RWPE2 (cell line): ENCODE measurements around the gene CYP3A5.
"Not testable (repeated sequence)": the region's sequence is repeated elsewhere in the genome, so short reads cannot be mapped to it uniquely, and the experiment has no call there.

Experiments used
- ATAC-seq: fragments of 200-7000 bp; cut with Tn5 transposase; 3 replicates; pipeline ENCODE4 v1.9.1; 2021; ENCODE audit warnings: low read depth
- DNase-seq: peaks from one replicate; pipeline ENCODE4 v3.0.0-alpha.2; 2020; ENCODE audit warnings: low spot score
- H3K27ac ChIP-seq: fragments of 450-650 bp; 2 replicates; pipeline ENCODE4 v1.5.1; 2017; ENCODE audit warnings: mild to moderate bottlenecking; ENCODE audit not compliant: poor library complexity, severe bottlenecking
- H3K27me3 ChIP-seq: fragments of 250-450 bp; sonication (Bioruptor Pico); 2 replicates; pipeline ENCODE4 v1.5.1; 2021; ENCODE audit warnings: mild to moderate bottlenecking, moderate library complexity; ENCODE audit not compliant: insufficient read depth, poor library complexity, severe bottlenecking
- H3K36me3 ChIP-seq: fragments of 250-450 bp; sonication (Bioruptor Pico); 2 replicates; pipeline ENCODE4 v1.5.1; 2020; ENCODE audit warnings: low read depth, mild to moderate bottlenecking, moderate library complexity
- H3K4me1 ChIP-seq: fragments of 250-450 bp; sonication (Bioruptor Pico); 2 replicates; pipeline ENCODE4 v1.5.1; 2021; ENCODE audit warnings: mild to moderate bottlenecking, moderate library complexity; ENCODE audit not compliant: insufficient read depth, poor library complexity, severe bottlenecking
- H3K4me3 ChIP-seq: fragments of 250-450 bp; sonication (Bioruptor Pico); 2 replicates; pipeline ENCODE4 v1.5.1; 2021; ENCODE audit warnings: mild to moderate bottlenecking, moderate library complexity; ENCODE audit not compliant: severe bottlenecking
- H3K9me3 ChIP-seq: fragments of 250-450 bp; sonication (Bioruptor Pico); 2 replicates; pipeline ENCODE4 v1.5.1; 2021; ENCODE audit warnings: mild to moderate bottlenecking, moderate library complexity; ENCODE audit not compliant: severe bottlenecking
- TF ChIP-seq, protein P1 (sequence below): fragments of 450-650 bp; IDR thresholded peaks from one replicate; pipeline ENCODE4 v1.5.1; 2017; ENCODE audit warnings: mild to moderate bottlenecking, moderate library complexity; ENCODE audit not compliant: poor library complexity, severe bottlenecking

CYP3A5 gene

DNA sequence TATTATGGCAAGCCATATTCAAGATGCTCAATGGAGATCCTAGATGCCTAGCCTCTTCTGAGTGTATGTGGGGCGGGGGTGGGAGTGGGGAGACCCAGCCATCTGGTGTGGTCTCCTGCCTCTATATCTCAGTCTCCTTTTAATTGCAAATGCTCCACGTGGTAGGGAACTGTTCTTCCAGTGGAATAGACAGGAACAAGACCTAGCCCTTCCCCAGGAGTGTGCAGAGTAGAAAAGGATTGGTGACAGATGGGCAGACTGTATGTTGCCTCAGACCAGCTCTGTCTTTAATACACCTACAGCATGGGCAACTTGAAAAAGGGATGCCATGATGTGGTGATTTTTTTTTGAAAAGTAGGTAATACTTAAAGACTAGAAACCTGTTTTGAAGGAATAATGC, 12.6 kb downstream of the CYP3A5 start:
- Histone ChIP-seq H3K9me3 (no peaks in the 10 kb centered on the region), H3K4me1 (no peaks in the 10 kb centered on the region), H3K4me3 (no peak overlapping the region), H3K27me3 (no peaks in the 10 kb centered on the region), H3K27ac (no peak overlapping the region), H3K36me3 (no peaks in the 10 kb centered on the region)
- TF ChIP-seq, protein P1, sequence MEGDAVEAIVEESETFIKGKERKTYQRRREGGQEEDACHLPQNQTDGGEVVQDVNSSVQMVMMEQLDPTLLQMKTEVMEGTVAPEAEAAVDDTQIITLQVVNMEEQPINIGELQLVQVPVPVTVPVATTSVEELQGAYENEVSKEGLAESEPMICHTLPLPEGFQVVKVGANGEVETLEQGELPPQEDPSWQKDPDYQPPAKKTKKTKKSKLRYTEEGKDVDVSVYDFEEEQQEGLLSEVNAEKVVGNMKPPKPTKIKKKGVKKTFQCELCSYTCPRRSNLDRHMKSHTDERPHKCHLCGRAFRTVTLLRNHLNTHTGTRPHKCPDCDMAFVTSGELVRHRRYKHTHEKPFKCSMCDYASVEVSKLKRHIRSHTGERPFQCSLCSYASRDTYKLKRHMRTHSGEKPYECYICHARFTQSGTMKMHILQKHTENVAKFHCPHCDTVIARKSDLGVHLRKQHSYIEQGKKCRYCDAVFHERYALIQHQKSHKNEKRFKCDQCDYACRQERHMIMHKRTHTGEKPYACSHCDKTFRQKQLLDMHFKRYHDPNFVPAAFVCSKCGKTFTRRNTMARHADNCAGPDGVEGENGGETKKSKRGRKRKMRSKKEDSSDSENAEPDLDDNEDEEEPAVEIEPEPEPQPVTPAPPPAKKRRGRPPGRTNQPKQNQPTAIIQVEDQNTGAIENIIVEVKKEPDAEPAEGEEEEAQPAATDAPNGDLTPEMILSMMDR: no peak
- ATAC-seq (no peak), DNase-seq (no peak)

DNA sequence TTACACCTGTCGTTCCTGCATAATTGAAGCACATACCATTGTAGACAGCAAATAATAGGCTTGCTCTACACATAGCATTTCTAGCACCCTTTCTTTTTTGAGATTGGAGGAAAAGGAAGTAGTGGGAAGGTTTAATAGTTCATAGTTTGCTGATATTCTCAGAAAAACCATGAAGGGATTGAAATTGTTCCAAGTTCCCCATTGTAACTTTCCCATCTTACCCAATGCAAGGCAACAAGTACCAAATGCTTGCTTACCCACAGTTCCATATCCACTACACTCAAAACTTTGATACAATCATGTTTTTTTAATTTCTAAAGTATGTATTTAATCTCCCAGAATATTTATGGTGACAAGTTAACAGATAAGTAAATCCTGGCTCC, 13.8 kb downstream of the CYP3A5 start:
- Histone ChIP-seq H3K36me3 (no peaks in the 10 kb centered on the region), H3K4me3 (no peak overlapping the region), H3K27ac (no peak overlapping the region), H3K9me3 (no peaks in the 10 kb centered on the region), H3K27me3 (no peaks in the 10 kb centered on the region), H3K4me1 (no peaks in the 10 kb centered on the region)
- DNase-seq (no peak), ATAC-seq (no peak)
- TF ChIP-seq, protein P1: no peak

DNA sequence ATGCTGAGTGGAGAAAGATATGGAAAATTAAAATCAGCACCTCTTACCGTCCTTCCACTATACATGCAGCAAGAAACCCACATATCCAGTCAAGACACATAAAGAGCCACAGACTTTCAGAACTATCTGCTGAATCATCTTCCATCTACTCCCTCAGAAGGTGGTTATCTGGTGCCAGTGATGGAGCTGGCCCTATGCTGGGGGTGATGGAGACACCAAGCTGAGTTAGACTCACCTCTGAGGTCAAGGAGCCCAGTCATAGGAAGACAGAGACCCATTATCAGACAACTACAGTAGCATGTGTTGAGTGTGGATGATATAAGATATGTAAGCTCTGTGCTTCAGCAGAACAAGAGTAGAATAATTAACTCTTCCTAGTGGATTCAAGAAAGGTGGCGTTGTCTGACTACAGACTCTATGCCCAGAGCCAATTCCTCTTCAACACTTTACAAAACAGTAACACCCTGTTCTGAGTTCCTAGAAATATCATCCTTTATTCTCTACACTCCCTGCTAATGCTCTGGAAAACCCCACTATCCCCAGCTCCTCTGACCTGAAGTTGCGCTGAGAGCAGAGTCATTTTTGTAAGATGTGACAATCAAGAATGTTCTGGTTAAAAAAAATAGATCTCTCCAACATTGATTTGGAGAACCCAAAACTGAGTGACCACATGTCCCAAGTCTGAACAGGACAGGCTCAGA, 14.3 kb downstream of the CYP3A5 start:
- H3K4me1 ChIP-seq: no peaks in the 10 kb centered on the region
- DNase-seq (no peak), ATAC-seq (no peak)
- no peaks in the 10 kb centered on the region for H3K27me3 ChIP-seq
- no peaks in the 10 kb centered on the region for H3K36me3 ChIP-seq
- H3K4me3 ChIP-seq: no peak overlapping the region
- TF ChIP-seq, protein P1: no peak
- H3K9me3 ChIP-seq: no peaks in the 10 kb centered on the region
- H3K27ac ChIP-seq: no peak overlapping the region

DNA sequence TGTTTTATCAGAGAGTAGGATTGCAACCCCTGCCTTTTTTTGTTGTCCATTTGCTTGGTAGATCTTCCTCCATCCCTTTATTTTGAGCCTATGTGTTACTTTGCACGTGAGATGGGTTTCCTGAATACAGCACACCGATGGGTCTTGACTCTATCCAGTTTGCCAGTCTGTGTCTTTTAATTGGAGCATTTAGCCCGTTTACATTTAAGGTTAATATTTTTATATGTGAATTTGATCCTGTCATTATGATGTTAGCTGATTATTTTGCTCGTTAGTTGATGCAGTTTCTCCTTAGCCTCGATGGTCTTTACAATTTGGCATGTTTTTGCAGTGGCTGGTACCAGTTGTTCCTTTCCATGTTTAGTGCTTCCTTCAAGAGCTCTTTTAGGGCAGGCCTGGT, 21.9 kb downstream of the CYP3A5 start:
- H3K4me1 ChIP-seq, H3K27ac ChIP-seq, DNase-seq, ATAC-seq, H3K36me3 ChIP-seq, H3K9me3 ChIP-seq, H3K27me3 ChIP-seq, H3K4me3 ChIP-seq: not testable (repeated sequence)

DNA sequence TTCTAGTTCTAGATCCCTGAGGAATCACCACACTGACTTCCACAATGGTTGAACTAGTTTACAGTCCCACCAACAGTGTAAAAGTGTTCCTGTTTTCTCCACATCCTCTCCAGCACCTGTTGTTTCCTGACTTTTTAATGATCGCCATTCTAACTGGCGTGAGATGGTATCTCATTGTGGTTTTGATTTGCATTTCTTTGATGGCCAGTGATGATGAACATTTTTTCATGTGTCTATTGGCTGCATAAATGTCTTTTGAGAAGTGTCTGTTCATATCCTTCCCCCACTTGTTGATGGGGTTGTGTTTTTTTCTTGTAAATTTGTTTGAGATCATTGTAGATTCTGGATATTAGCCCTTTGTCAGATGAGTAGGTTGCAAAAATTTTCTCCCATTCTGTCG, 25.2 kb downstream of the CYP3A5 start:
- not testable (repeated sequence) for H3K4me3 ChIP-seq, H3K9me3 ChIP-seq, DNase-seq, H3K27ac ChIP-seq, H3K27me3 ChIP-seq, H3K4me1 ChIP-seq, ATAC-seq, H3K36me3 ChIP-seq

DNA sequence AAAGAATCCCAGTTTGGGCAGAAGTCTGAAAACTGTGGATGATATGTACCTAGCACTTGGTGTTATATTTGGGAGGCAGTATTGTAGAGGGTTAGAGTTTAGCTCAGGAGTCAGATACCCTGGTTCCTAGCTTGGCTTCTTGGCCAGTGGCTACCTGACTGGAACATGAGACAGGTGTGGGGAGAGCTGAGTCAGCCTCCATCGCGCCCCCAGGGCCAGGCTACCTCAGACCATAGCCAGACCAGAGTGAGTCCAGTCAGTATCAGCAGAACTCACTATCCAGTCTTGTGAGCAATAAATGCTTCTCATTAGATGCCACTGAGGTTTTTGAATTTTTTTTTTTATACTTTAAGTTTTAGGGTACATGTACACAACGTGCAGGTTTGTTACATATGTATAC, 26.0 kb downstream of the CYP3A5 start:
- Histone ChIP-seq H3K4me3 (no peak overlapping the region), H3K36me3 (no peaks in the 10 kb centered on the region), H3K9me3 (no peaks in the 10 kb centered on the region), H3K27me3 (no peaks in the 10 kb centered on the region), H3K27ac (no peak overlapping the region), H3K4me1 (no peaks in the 10 kb centered on the region)
- ATAC-seq: 0 out of 3 replicates have a peak, but pooled peaks have one; percentile 29
- no peak for DNase-seq
- TF ChIP-seq, protein P1: no peak

DNA sequence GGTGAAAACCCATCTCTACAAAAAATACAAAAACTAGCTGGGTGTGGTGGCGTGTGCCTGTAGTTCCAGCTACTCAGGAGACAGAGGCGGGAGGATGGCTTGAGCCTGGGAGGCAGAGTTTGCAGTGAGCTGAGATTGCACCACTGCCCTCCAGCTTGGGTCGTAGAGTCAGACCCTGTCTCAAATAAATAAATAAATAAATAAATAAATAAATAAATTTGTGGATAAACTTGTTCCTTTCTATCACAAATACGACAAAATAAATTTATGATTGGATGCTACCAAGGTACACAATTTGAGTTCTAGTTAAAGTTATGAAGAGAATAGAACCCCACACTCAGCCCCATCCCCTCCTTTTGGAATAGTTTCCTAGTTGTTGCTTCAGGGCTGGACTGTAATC, 26.5 kb downstream of the CYP3A5 start:
- not testable (repeated sequence) for H3K27ac ChIP-seq, H3K9me3 ChIP-seq, ATAC-seq, H3K36me3 ChIP-seq, H3K27me3 ChIP-seq, H3K4me1 ChIP-seq, DNase-seq, H3K4me3 ChIP-seq
